WERI-Rb-1 (cell line): Measurements from ENCODE around the gene PDLIM1.

Experiments
- DNase-seq: peaks from one replicate; pipeline ENCODE4 v3.0.0-alpha.2; 2020
- H3K27ac ChIP-seq: fragments of 250-450 bp; sonication (Bioruptor Pico); 2 replicates; pipeline ENCODE4 v1.5.1; 2020; ENCODE audit warnings: mild to moderate bottlenecking, moderate library complexity
- H3K27me3 ChIP-seq: fragments of 250-450 bp; sonication (Bioruptor Pico); 2 replicates; pipeline ENCODE4 v1.5.1; 2021; ENCODE audit warnings: mild to moderate bottlenecking, low read depth, moderate library complexity; ENCODE audit not compliant: insufficient read depth, severe bottlenecking
- H3K36me3 ChIP-seq: fragments of 250-450 bp; sonication (Bioruptor Pico); 2 replicates; pipeline ENCODE4 v1.5.1; 2020; ENCODE audit warnings: mild to moderate bottlenecking, moderate library complexity
- H3K4me3 ChIP-seq: 2 replicates; pipeline ENCODE4 v1.5.1; 2011; ENCODE audit warnings: low read depth, mild to moderate bottlenecking, control low read depth, low read length
- H3K9me3 ChIP-seq: fragments of 250-450 bp; sonication (Bioruptor Pico); 2 replicates; pipeline ENCODE4 v1.5.1; 2021; ENCODE audit warnings: mild to moderate bottlenecking, moderate library complexity; ENCODE audit not compliant: severe bottlenecking
- CTCF ChIP-seq: IDR thresholded peaks from 2 replicates; pipeline ENCODE4 v1.5.1; 2011; ENCODE audit warnings: low read depth, mild to moderate bottlenecking, control low read depth, inconsistent platforms, low read length

The PDLIM1 gene

GRCh38 chr10:95265572-95265971 lies 25.2 kb downstream of the PDLIM1 start:
- H3K36me3 ChIP-seq = peaks cover 73% of the 10 kb centered on the region
- H3K27me3 ChIP-seq = no peaks in the 10 kb centered on the region
- H3K4me3 ChIP-seq = no peak overlapping the region
- no peak overlapping the region for H3K27ac ChIP-seq
- no peak for DNase-seq
- no peak for TF ChIP-seq CTCF
- H3K9me3 ChIP-seq = no peaks in the 10 kb centered on the region

GRCh38 chr10:95264227-95265051 lies 26.4 kb downstream of the PDLIM1 start:
- no peaks in the 10 kb centered on the region for H3K27me3 ChIP-seq
- no peak for DNase-seq
- peaks cover 75% of the 10 kb centered on the region for H3K36me3 ChIP-seq
- H3K27ac ChIP-seq = no peak overlapping the region
- H3K9me3 ChIP-seq = no peaks in the 10 kb centered on the region
- TF ChIP-seq CTCF = no peak
- no peak overlapping the region for H3K4me3 ChIP-seq

GRCh38 chr10:95263864-95264226 lies 27.0 kb downstream of the PDLIM1 start:
- no peak for DNase-seq
- Histone ChIP-seq H3K4me3 (no peak overlapping the region), H3K27ac (no peak overlapping the region), H3K27me3 (no peaks in the 10 kb centered on the region), H3K36me3 (peaks cover 74% of the 10 kb centered on the region), H3K9me3 (no peaks in the 10 kb centered on the region)
- no peak for TF ChIP-seq CTCF

GRCh38 chr10:95262763-95263518 lies 27.9 kb downstream of the PDLIM1 start:
- Histone ChIP-seq H3K27ac (no peak overlapping the region), H3K9me3 (no peaks in the 10 kb centered on the region), H3K4me3 (no peak overlapping the region), H3K27me3 (no peaks in the 10 kb centered on the region), H3K36me3 (peaks cover 74% of the 10 kb centered on the region)
- TF ChIP-seq CTCF = no peak
- no peak for DNase-seq

- Histone ChIP-seq H3K36me3 (peaks cover 70% of the 10 kb centered on the region), H3K4me3 (no peak overlapping the region), H3K9me3 (no peaks in the 10 kb centered on the region), H3K27me3 (no peaks in the 10 kb centered on the region), H3K27ac (no peak overlapping the region)
- TF ChIP-seq CTCF = no peak
- DNase-seq = no peak
These were observed 28.9 kb downstream of the PDLIM1 start for GRCh38 chr10:95261926-95262325.
